Measurements from ENCODE around the gene HRNR. TPM values are rescaled to one million over a fixed set of nuclear protein-coding genes. Genes with fewer than 3 reads are reported as not detected.

Gene HRNR
- polyA plus RNA-seq, 1 donor from 2014 or later = not detected

DNA sequence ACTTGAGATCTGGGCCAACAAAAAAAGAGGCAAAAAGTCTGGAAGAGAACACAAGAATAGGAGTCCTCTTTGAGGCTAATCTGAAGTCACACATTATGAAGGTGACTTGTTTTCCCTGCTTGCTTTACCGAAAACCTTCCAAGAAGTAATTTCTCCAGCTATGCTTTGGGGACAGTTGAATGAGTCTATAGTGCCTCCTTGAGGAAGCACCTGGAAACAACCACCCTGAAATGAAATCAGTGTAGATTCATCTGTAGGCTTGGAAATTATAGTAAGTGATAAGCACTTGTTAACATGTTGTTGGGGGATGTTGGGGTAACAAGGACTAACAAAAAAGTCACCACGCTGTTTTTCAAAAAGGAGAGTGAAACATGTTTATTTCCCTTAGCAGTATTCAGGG is 41.6 kb downstream of the HRNR start:
- TF ChIP-seq, protein P1, sequence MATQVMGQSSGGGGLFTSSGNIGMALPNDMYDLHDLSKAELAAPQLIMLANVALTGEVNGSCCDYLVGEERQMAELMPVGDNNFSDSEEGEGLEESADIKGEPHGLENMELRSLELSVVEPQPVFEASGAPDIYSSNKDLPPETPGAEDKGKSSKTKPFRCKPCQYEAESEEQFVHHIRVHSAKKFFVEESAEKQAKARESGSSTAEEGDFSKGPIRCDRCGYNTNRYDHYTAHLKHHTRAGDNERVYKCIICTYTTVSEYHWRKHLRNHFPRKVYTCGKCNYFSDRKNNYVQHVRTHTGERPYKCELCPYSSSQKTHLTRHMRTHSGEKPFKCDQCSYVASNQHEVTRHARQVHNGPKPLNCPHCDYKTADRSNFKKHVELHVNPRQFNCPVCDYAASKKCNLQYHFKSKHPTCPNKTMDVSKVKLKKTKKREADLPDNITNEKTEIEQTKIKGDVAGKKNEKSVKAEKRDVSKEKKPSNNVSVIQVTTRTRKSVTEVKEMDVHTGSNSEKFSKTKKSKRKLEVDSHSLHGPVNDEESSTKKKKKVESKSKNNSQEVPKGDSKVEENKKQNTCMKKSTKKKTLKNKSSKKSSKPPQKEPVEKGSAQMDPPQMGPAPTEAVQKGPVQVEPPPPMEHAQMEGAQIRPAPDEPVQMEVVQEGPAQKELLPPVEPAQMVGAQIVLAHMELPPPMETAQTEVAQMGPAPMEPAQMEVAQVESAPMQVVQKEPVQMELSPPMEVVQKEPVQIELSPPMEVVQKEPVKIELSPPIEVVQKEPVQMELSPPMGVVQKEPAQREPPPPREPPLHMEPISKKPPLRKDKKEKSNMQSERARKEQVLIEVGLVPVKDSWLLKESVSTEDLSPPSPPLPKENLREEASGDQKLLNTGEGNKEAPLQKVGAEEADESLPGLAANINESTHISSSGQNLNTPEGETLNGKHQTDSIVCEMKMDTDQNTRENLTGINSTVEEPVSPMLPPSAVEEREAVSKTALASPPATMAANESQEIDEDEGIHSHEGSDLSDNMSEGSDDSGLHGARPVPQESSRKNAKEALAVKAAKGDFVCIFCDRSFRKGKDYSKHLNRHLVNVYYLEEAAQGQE (IDR thresholded peaks at IDR 0.05; ENCODE audit: borderline replicate concordance) = no peak
- TF ChIP-seq MXI1 (conservative IDR thresholded peaks at IDR 0.05; ENCODE audit: poor library complexity, severe bottlenecking) = no peak
- no peak for TF ChIP-seq POLR2AphosphoS5 (IDR thresholded peaks at IDR 0.05)
- TF ChIP-seq EP300 (conservative IDR thresholded peaks at IDR 0.05; ENCODE audit: poor library complexity, severe bottlenecking) = no peak
- TF ChIP-seq CTCF (IDR thresholded peaks at IDR 0.05; ENCODE audit: poor library complexity, severe bottlenecking) = no peak
- no peak for TF ChIP-seq EZH2 (IDR thresholded peaks at IDR 0.05; ENCODE audit: borderline replicate concordance, insufficient read depth, low read length, poor library complexity, severe bottlenecking)
- no peak for TF ChIP-seq TAF1 (IDR thresholded peaks at IDR 0.05; ENCODE audit: low read depth)
- no peak for TF ChIP-seq RAD21 (conservative IDR thresholded peaks at IDR 0.05)
- H3K79me2 ChIP-seq (replicated peaks; ENCODE audit: insufficient read depth, low read length) = no peaks in the 10 kb centered on the region
- H3K27ac ChIP-seq (ENCODE audit: low read length) = no peak overlapping the region
- H3K9ac ChIP-seq (ENCODE audit: low read length) = no peak overlapping the region
- H3F3A ChIP-seq (ENCODE audit: insufficient read depth, low read length, poor library complexity, severe bottlenecking) = no peaks in the 10 kb centered on the region
- H3K4me3 ChIP-seq (ENCODE audit: low read length) = no peak overlapping the region
- H3K4me2 ChIP-seq (ENCODE audit: low read length) = no peak overlapping the region
- H3K9me2 ChIP-seq (ENCODE audit: insufficient read depth, low read length) = no peaks in the 10 kb centered on the region
- no peaks in the 10 kb centered on the region for H3K27me3 ChIP-seq (ENCODE audit: insufficient read depth, low read depth, low read length)
- no peak overlapping the region for H2AFZ ChIP-seq (ENCODE audit: low read depth, low read length)
- no peaks in the 10 kb centered on the region for H4K20me1 ChIP-seq (ENCODE audit: insufficient read depth)
- peaks cover 3% of the 10 kb centered on the region for H3K9me3 ChIP-seq (ENCODE audit: low read length)
- H3K36me3 ChIP-seq (ENCODE audit: insufficient read depth, low read length) = no peaks in the 10 kb centered on the region

DNA sequence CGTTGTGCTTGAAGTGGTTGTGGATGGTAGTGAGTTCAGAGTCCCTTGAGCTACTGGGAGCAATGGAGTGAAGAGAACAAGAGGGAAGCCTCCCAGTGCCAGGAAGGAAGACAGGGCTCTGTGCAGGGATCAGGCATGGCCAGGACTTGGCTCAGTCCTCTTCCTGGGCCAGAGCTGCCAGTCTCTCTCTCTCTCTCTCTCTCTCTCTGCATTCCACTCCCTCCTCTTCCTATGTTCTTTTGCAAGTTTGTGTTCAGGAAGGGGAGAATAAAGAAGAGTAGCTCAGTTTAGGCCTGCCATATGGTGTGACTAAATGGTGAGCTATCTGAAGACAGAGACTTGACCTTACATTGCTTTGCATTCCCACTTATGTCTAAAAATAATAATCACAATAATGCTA is 44.4 kb downstream of the HRNR start:
- Histone ChIP-seq H4K20me1 (ENCODE audit: insufficient read depth) (no peaks in the 10 kb centered on the region), H3K27ac (ENCODE audit: low read length) (no peak overlapping the region), H3K9me3 (ENCODE audit: low read length) (peaks cover 3% of the 10 kb centered on the region), H3K9me2 (ENCODE audit: insufficient read depth, low read length) (no peaks in the 10 kb centered on the region), H2AFZ (ENCODE audit: low read depth, low read length) (no peak overlapping the region), H3K4me2 (ENCODE audit: low read length) (no peak overlapping the region), H3K4me3 (ENCODE audit: low read length) (no peak overlapping the region), H3K27me3 (ENCODE audit: insufficient read depth, low read depth, low read length) (no peaks in the 10 kb centered on the region), H3F3A (ENCODE audit: insufficient read depth, low read length, poor library complexity, severe bottlenecking) (no peaks in the 10 kb centered on the region), H3K36me3 (ENCODE audit: insufficient read depth, low read length) (no peaks in the 10 kb centered on the region), H3K9ac (ENCODE audit: low read length) (no peak overlapping the region), H3K79me2 (replicated peaks; ENCODE audit: insufficient read depth, low read length) (no peaks in the 10 kb centered on the region)
- TF ChIP-seq EP300 (conservative IDR thresholded peaks at IDR 0.05; ENCODE audit: poor library complexity, severe bottlenecking) = no peak
- TF ChIP-seq MXI1 (conservative IDR thresholded peaks at IDR 0.05; ENCODE audit: poor library complexity, severe bottlenecking) = no peak
- TF ChIP-seq TAF1 (IDR thresholded peaks at IDR 0.05; ENCODE audit: low read depth) = no peak
- no peak for TF ChIP-seq POLR2AphosphoS5 (IDR thresholded peaks at IDR 0.05)
- TF ChIP-seq, protein P1 (IDR thresholded peaks at IDR 0.05; ENCODE audit: borderline replicate concordance) = no peak
- no peak for TF ChIP-seq CTCF (IDR thresholded peaks at IDR 0.05; ENCODE audit: poor library complexity, severe bottlenecking)
- TF ChIP-seq RAD21 (conservative IDR thresholded peaks at IDR 0.05) = no peak
- TF ChIP-seq EZH2 (IDR thresholded peaks at IDR 0.05; ENCODE audit: borderline replicate concordance, insufficient read depth, low read length, poor library complexity, severe bottlenecking) = no peak
- TF ChIP-seq SMC3 (conservative IDR thresholded peaks at IDR 0.05; ENCODE audit: poor library complexity) = no peak

All from neural cell (in vitro differentiated cells).